ENCODE data around the gene SPSB4.

- TF ChIP-seq CTCF (IDR thresholded peaks at IDR 0.05) = no peak
- TF ChIP-seq EP300 (IDR thresholded peaks at IDR 0.05) = no peak
- TF ChIP-seq POLR2A (IDR thresholded peaks at IDR 0.05) = no peak
Measured at GRCh38 chr3:141109751-141110150, 58.6 kb downstream of the SPSB4 start.

Data from ovary (tissue), 3 donors.